SH-SY5Y (cell line): ENCODE results near the gene IDH1.

ENCODE experiments used
- GATA2 ChIP-seq: IDR thresholded peaks from 2 replicates; pipeline ENCODE4 v1.6.1; 2011; ENCODE audit warnings: mild to moderate bottlenecking, low read depth, low read length
- GATA3 ChIP-seq: IDR thresholded peaks from 2 replicates; pipeline ENCODE4 v1.6.1; 2011; ENCODE audit warnings: low read depth, mild to moderate bottlenecking, low read length, moderate library complexity

DNA sequence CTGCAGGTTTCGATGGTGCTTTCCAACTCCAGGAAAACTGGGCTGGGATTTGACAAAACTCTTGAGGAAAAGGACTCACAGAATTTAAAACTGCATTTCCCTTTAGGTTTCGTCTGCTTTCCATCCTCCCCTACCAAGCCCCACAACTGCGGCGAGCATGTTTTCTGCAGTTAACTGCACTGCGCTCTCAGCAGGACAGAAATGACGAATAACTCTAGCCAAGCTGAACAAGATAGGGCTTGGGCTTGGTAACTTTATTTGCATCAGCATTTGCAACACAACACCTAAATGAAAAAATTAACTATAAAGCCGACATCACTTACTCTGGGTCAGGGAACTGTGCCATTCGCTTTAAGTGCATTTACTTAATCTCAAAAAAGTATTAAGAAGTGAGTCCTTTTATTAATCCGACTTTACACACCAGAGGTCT is 10.5 kb upstream of the IDH1 start:
- no peak for TF ChIP-seq GATA3
- TF ChIP-seq GATA2, result no peak
